HL-60 (cell line): ENCODE data around the gene DAP.

ENCODE experiments used
- DNase-seq, 2 experiments: peaks; one replicate each; pipeline ENCODE4 v3.0.0-alpha.2; 2010 to 2020; ENCODE audit warnings: low read depth in 1 of 2, low spot score in 1 of 2
- H3K27ac ChIP-seq: fragments of 250-450 bp; sonication (Bioruptor Pico); replicated peaks from 2 replicates; pipeline ENCODE4 v1.5.1; 2020; ENCODE audit warnings: mild to moderate bottlenecking, moderate library complexity
- H3K27me3 ChIP-seq: fragments of 250-450 bp; sonication (Bioruptor Pico); 2 replicates; pipeline ENCODE4 v1.5.1; 2021; ENCODE audit warnings: mild to moderate bottlenecking, moderate library complexity; ENCODE audit not compliant: insufficient read depth, poor library complexity, severe bottlenecking
- H3K4me3 ChIP-seq: replicated peaks from 2 replicates; pipeline ENCODE4 v1.5.1; 2011; ENCODE audit warnings: mild to moderate bottlenecking, control low read depth, low read length; ENCODE audit not compliant: insufficient read depth
- GABPA ChIP-seq: IDR thresholded peaks from 2 replicates; pipeline ENCODE4 v1.6.1; 2012; ENCODE audit warnings: low read depth
- POLR2AphosphoS5 ChIP-seq: IDR thresholded peaks from 2 replicates; pipeline ENCODE4 v1.6.1; 2012; ENCODE audit warnings: low read depth
- SPI1 ChIP-seq: IDR thresholded peaks from 2 replicates; pipeline ENCODE4 v1.6.1; 2012; ENCODE audit warnings: low read depth, mild to moderate bottlenecking, borderline replicate concordance
- TF ChIP-seq, protein P1 (sequence below): IDR thresholded peaks from one replicate; pipeline ENCODE4 v1.5.1; 2011; ENCODE audit warnings: low read length, control low read depth, inconsistent platforms; ENCODE audit not compliant: insufficient read depth
- TF ChIP-seq, protein P2 (sequence below): IDR thresholded peaks from 2 replicates; pipeline ENCODE4 v1.6.1; 2012; ENCODE audit warnings: low read depth; ENCODE audit not compliant: insufficient replicate concordance

DAP gene

DNA sequence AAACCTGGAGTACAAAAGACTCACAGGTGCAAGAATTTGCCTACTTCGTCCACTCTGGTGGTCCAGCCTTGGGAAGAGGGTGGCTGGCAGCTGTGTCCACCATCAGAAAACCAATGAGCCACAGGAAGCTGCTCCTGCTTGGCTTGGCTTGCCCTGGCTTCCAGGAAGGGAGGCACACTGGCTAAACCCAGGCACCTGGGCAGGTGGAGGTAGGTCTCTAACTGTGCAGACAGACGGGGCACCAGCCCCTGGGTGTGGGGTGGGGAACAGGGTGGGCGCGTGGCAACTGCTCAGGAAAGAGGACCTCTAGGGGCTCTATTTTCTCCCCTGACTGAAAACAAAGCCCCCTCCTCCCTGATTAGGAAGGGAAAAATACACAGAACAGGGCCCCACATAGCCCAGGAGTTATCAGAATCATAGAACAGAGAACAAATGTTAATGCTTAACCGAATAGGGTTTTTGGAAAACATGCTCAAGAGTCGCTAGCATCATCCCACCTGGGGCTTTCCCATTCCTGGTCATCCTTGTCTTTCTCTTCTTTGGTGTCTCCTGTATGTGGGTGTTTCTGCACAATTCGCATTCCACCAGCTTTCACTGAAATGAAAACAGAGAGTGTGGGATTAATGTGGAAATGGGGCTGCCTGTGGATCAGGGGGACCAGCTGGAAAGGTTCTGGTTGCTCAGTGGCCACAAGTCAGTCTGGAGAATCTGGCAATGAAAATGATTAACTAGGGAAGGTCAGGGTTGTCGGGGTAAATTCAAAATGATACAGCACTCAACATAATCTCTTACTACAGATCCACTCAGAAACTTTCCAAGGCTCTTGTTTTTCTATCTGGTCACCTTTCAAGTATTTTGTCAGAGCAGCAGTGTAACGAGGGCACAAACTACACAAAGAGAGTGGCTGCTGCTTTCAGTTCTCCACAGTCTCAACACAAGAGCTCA lies 13.1 kb downstream of the DAP start:
- no peak for TF ChIP-seq POLR2AphosphoS5
- TF ChIP-seq, protein P1, sequence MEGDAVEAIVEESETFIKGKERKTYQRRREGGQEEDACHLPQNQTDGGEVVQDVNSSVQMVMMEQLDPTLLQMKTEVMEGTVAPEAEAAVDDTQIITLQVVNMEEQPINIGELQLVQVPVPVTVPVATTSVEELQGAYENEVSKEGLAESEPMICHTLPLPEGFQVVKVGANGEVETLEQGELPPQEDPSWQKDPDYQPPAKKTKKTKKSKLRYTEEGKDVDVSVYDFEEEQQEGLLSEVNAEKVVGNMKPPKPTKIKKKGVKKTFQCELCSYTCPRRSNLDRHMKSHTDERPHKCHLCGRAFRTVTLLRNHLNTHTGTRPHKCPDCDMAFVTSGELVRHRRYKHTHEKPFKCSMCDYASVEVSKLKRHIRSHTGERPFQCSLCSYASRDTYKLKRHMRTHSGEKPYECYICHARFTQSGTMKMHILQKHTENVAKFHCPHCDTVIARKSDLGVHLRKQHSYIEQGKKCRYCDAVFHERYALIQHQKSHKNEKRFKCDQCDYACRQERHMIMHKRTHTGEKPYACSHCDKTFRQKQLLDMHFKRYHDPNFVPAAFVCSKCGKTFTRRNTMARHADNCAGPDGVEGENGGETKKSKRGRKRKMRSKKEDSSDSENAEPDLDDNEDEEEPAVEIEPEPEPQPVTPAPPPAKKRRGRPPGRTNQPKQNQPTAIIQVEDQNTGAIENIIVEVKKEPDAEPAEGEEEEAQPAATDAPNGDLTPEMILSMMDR = no peak
- no peak for TF ChIP-seq SPI1
- TF ChIP-seq, protein P2, sequence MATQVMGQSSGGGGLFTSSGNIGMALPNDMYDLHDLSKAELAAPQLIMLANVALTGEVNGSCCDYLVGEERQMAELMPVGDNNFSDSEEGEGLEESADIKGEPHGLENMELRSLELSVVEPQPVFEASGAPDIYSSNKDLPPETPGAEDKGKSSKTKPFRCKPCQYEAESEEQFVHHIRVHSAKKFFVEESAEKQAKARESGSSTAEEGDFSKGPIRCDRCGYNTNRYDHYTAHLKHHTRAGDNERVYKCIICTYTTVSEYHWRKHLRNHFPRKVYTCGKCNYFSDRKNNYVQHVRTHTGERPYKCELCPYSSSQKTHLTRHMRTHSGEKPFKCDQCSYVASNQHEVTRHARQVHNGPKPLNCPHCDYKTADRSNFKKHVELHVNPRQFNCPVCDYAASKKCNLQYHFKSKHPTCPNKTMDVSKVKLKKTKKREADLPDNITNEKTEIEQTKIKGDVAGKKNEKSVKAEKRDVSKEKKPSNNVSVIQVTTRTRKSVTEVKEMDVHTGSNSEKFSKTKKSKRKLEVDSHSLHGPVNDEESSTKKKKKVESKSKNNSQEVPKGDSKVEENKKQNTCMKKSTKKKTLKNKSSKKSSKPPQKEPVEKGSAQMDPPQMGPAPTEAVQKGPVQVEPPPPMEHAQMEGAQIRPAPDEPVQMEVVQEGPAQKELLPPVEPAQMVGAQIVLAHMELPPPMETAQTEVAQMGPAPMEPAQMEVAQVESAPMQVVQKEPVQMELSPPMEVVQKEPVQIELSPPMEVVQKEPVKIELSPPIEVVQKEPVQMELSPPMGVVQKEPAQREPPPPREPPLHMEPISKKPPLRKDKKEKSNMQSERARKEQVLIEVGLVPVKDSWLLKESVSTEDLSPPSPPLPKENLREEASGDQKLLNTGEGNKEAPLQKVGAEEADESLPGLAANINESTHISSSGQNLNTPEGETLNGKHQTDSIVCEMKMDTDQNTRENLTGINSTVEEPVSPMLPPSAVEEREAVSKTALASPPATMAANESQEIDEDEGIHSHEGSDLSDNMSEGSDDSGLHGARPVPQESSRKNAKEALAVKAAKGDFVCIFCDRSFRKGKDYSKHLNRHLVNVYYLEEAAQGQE = no peak
- no peak for TF ChIP-seq GABPA
- no peaks in the 10 kb centered on the region for H3K27me3 ChIP-seq
- no peak for DNase-seq
- H3K27ac ChIP-seq = no peak overlapping the region
- H3K4me3 ChIP-seq = no peak overlapping the region

DNA sequence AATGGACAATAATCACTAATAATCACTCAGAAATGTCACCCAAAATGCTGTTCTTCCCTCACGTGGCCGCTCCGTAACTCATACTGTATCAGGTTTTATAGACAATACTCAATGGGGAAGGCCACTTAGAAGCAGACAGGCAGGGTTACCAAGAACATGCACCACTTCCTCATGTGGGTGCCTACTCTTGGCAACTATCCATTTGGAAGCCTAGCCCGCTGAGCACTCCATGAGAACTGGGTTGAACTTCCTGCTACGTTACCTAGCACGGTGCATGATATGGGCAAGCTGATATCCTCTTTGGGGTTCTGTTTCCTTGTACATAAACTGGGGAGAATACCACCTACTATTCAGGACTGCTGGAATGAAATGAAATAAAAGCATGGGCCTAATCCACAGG lies 14.3 kb downstream of the DAP start:
- Histone ChIP-seq H3K4me3 (no peak overlapping the region), H3K27ac (0 out of 2 replicates have a peak overlapping the region, but pooled peaks have one; percentile 7), H3K27me3 (no peaks in the 10 kb centered on the region)
- DNase-seq = peak; percentile 57 to 87
- TF ChIP-seq, protein P1 = no peak
- TF ChIP-seq POLR2AphosphoS5 (peak; percentile 69), GABPA (no peak), SPI1 (peak; percentile 96)
- TF ChIP-seq, protein P2 = no peak

DNA sequence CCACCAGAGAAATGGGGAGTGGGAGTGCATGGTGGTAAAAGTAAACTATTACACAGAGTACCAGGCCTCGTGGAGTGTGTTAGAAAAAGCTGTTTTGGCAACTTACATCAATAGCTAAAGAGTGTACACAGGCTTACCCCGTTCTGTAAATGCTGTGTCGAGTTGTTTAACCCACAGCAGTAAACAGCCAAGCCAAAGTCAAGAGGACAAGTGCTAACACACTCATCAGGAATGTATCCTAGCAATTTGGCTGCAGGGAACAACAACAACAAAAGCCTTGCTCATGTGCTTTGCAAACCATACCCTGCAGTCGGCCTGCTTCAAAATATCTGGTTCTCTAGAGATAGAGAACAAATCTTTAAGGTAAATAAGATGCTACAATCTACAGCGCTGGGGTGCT lies 15.9 kb downstream of the DAP start:
- H3K27ac ChIP-seq = no peak overlapping the region
- DNase-seq = no peak
- TF ChIP-seq, protein P2 = no peak
- TF ChIP-seq, protein P1 = no peak
- TF ChIP-seq GABPA (no peak), POLR2AphosphoS5 (no peak), SPI1 (no peak)
- H3K4me3 ChIP-seq = no peak overlapping the region
- no peaks in the 10 kb centered on the region for H3K27me3 ChIP-seq
